ENCODE results near the gene SLC16A6. TPM values are rescaled to one million over a fixed set of nuclear protein-coding genes. Genes with fewer than 3 reads are reported as not detected.

Gene SLC16A6
- total and polyA plus RNA-seq, 2 of the 4 experiments (the other 2 are of a cell fraction), result 0.22 to 0.54 TPM

GRCh38 chr17:68228817-68229570, 61.9 kb downstream of the SLC16A6 start:
- POLR2A ChIA-PET (ENCODE audit: unreplicated experiment), result no interaction called here
- Histone ChIP-seq H3K4me1 (ENCODE audit: control insufficient read depth, insufficient read depth, low read length) (peaks cover 2% of the 10 kb centered on the region; the same call in 1 of the 2 replicates), H4K5ac (ENCODE audit: low read depth, low read length) (no peak overlapping the region), H3K27ac (ENCODE audit: insufficient read depth, low read length) (no peak overlapping the region), H3K4me2 (ENCODE audit: low read depth, low read length) (no peak overlapping the region), H3K36me3 (ENCODE audit: control insufficient read depth, insufficient read depth, low read length) (no peaks in the 10 kb centered on the region), H2BK5ac (ENCODE audit: low read depth, low read length, poor library complexity, severe bottlenecking) (no peak overlapping the region), H2AK5ac (ENCODE audit: low read depth, low read length) (no peak overlapping the region), H2BK15ac (ENCODE audit: low read depth, low read length) (no peak overlapping the region), H3K9ac (ENCODE audit: low read depth, low read length) (no peak overlapping the region), H3K79me1 (ENCODE audit: low read depth in 1 of 2, low read length in 2 of 2) (no peaks in the 10 kb centered on the region), H2AFZ (replicated peaks; ENCODE audit: low read length, poor library complexity) (no peak overlapping the region), H3K4ac (ENCODE audit: low read depth, low read length) (no peak overlapping the region), H4K20me1 (ENCODE audit: insufficient read depth, low read length) (no peaks in the 10 kb centered on the region), H3K56ac (ENCODE audit: extremely low read depth, insufficient read depth, low read length) (no peak overlapping the region), H2BK120ac (ENCODE audit: low read depth, low read length) (no peak overlapping the region), H4K91ac (ENCODE audit: insufficient read depth, low read depth, low read length) (no peak overlapping the region), H3K18ac (ENCODE audit: low read depth, low read length) (no peak overlapping the region), H2AK9ac (replicated peaks; ENCODE audit: low read depth, low read length, poor library complexity) (no peak overlapping the region), H2BK20ac (ENCODE audit: low read depth, low read length) (no peak overlapping the region), H3K27me3 (ENCODE audit: control insufficient read depth, insufficient read depth, low read length) (no peaks in the 10 kb centered on the region), H3K9me3 (ENCODE audit: control insufficient read depth, insufficient read depth, low read length) (no peaks in the 10 kb centered on the region), H4K8ac (ENCODE audit: low read depth in 2 of 2, low read length in 2 of 2) (no peak overlapping the region), H3K23ac (ENCODE audit: low read depth, low read length) (no peak overlapping the region), H3K14ac (replicated peaks; ENCODE audit: low read depth, low read length) (no peak overlapping the region), H3K4me3 (ENCODE audit: insufficient read depth, low read depth, low read length) (no peak overlapping the region), H3K9me1 (ENCODE audit: insufficient read depth, low read length) (no peaks in the 10 kb centered on the region)
- intact Hi-C loops (cut with micrococcal nuclease), result no loop called here
- in situ Hi-C loops (cut with MboI; ENCODE audit: low sequenced_read_pairs), result no loop called here
- CTCF ChIA-PET, result no interaction called here
- TF ChIP-seq MXI1 (IDR thresholded peaks at IDR 0.05; ENCODE audit: borderline replicate concordance, low read depth, low read length) (no peak), MAFK (IDR thresholded peaks at IDR 0.05; ENCODE audit: low read depth, low read length) (no peak), RCOR1 (IDR thresholded peaks at IDR 0.05; ENCODE audit: insufficient replicate concordance, low read length) (no peak), CEBPB (IDR thresholded peaks at IDR 0.05; ENCODE audit: low read depth, low read length) (no peak), RFX5 (IDR thresholded peaks at IDR 0.05; ENCODE audit: low read depth, low read length) (no peak), BHLHE40 (IDR thresholded peaks at IDR 0.05; ENCODE audit: low read depth, low read length) (no peak), SMC3 (IDR thresholded peaks at IDR 0.05; ENCODE audit: low read depth, low read length) (no peak), USF2 (IDR thresholded peaks at IDR 0.05; ENCODE audit: low read depth, low read length) (no peak), CTCF (conservative IDR thresholded peaks at IDR 0.05; ENCODE audit: low read depth, low read length) (no peak), MAZ (IDR thresholded peaks at IDR 0.05; ENCODE audit: borderline replicate concordance, low read depth, low read length) (no peak), CHD1 (IDR thresholded peaks at IDR 0.05; ENCODE audit: low read depth, low read length) (no peak), RAD21 (IDR thresholded peaks at IDR 0.05; ENCODE audit: low read length) (no peak), NFE2L2 (IDR thresholded peaks at IDR 0.05; ENCODE audit: low read depth, low read length) (no peak), POLR2A (IDR thresholded peaks at IDR 0.05; ENCODE audit: low read depth, low read length) (no peak)
- TF ChIP-seq, protein P1, sequence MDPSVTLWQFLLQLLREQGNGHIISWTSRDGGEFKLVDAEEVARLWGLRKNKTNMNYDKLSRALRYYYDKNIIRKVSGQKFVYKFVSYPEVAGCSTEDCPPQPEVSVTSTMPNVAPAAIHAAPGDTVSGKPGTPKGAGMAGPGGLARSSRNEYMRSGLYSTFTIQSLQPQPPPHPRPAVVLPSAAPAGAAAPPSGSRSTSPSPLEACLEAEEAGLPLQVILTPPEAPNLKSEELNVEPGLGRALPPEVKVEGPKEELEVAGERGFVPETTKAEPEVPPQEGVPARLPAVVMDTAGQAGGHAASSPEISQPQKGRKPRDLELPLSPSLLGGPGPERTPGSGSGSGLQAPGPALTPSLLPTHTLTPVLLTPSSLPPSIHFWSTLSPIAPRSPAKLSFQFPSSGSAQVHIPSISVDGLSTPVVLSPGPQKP (IDR thresholded peaks at IDR 0.05; ENCODE audit: borderline replicate concordance, low read depth, low read length), result no peak
- ATAC-seq (ENCODE audit: low read depth) (no peak), DNase-seq (no peak)
- BruUV-seq (replicated peaks), result no TSS peak
- 81% methylated on average over 6 of the region's 17 CpGs; no CpG with 5 or more reads in 1 of the 2 experiments for WGBS, 2 experiments (ENCODE audit: extremely low coverage in 2 of 2, insufficient read length in 1 of 2)
- dilution Hi-C loops (cut with HindIII; ENCODE audit: low sequenced_read_pairs, unreplicated experiment), result no loop called here
